Neural cell (in vitro differentiated cells): ENCODE data around the gene LNPEP. TPM values are rescaled to one million over a fixed set of nuclear protein-coding genes. Genes with fewer than 3 reads are reported as not detected.

ENCODE experiments used
- H2AFZ ChIP-seq: fragments of 200-600, 300-800 bp; sonication (generic), shearing (Covaris generic); 2 replicates; pipeline ENCODE4 v1.6.0; 2014; ENCODE audit warnings: low read depth, mild to moderate bottlenecking, antibody characterized with exemption, low read length, moderate library complexity
- H3F3A ChIP-seq: fragments of 200-600 bp; shearing (Covaris generic); 2 replicates; pipeline ENCODE4 v1.6.1; 2016; ENCODE audit warnings: mild to moderate bottlenecking, moderate library complexity, mixed read lengths, antibody characterized with exemption, low read length; ENCODE audit not compliant: insufficient read depth, poor library complexity, severe bottlenecking
- H3K27ac ChIP-seq: fragments of 200-600, 300-800 bp; sonication (generic), shearing (Covaris generic); 2 replicates; pipeline ENCODE4 v1.5.1; 2014; ENCODE audit warnings: mild to moderate bottlenecking, low read length, moderate library complexity
- H3K27me3 ChIP-seq: fragments of 300-800, 200-600 bp; sonication (generic), shearing (Covaris generic); 2 replicates; pipeline ENCODE4 v1.6.0; 2014; ENCODE audit warnings: mild to moderate bottlenecking, low read depth, low read length, moderate library complexity; ENCODE audit not compliant: insufficient read depth
- H3K36me3 ChIP-seq: fragments of 300-800, 200-600 bp; sonication (generic), shearing (Covaris generic); 2 replicates; pipeline ENCODE4 v1.5.1; 2014; ENCODE audit warnings: mild to moderate bottlenecking, antibody characterized with exemption, low read length, moderate library complexity; ENCODE audit not compliant: insufficient read depth
- H3K4me2 ChIP-seq: fragments of 300-800, 200-600 bp; sonication (generic), shearing (Covaris generic); 2 replicates; pipeline ENCODE4 v1.6.0; 2014; ENCODE audit warnings: mild to moderate bottlenecking, low read length
- H3K4me3 ChIP-seq: fragments of 300-800, 200-600 bp; sonication (generic), shearing (Covaris generic); 2 replicates; pipeline ENCODE4 v1.5.1; 2014; ENCODE audit warnings: mild to moderate bottlenecking, low read length, moderate library complexity
- H3K79me2 ChIP-seq: fragments of 200-600 bp; shearing (Covaris generic); replicated peaks from 2 replicates; pipeline ENCODE4 v1.6.0; 2014; ENCODE audit warnings: mild to moderate bottlenecking, low read length, moderate library complexity; ENCODE audit not compliant: insufficient read depth
- H3K9ac ChIP-seq: fragments of 300-800, 200-600 bp; sonication (generic), shearing (Covaris generic); 2 replicates; pipeline ENCODE4 v1.6.1; 2016; ENCODE audit warnings: mild to moderate bottlenecking, low read length, mixed read lengths
- H3K9me2 ChIP-seq: fragments of 200-600 bp; shearing (Covaris generic); 2 replicates; pipeline ENCODE4 v1.6.1; 2016; ENCODE audit warnings: mild to moderate bottlenecking, low read length, mixed read lengths; ENCODE audit not compliant: insufficient read depth
- H3K9me3 ChIP-seq: fragments of 200-600, 300-800 bp; sonication (generic), shearing (Covaris generic); 2 replicates; pipeline ENCODE4 v1.6.1; 2016; ENCODE audit warnings: mild to moderate bottlenecking, mixed run types, low read length, moderate library complexity, mixed read lengths
- H4K20me1 ChIP-seq: fragments of 200-600 bp; shearing (Covaris generic); 2 replicates; pipeline ENCODE4 v1.6.1; 2016; ENCODE audit warnings: mild to moderate bottlenecking, mixed run types; ENCODE audit not compliant: insufficient read depth
- EP300 ChIP-seq: fragments of 450-650 bp; conservative IDR thresholded peaks from 2 replicates; pipeline ENCODE4 v1.6.1; 2014; ENCODE audit warnings: antibody characterized with exemption, mild to moderate bottlenecking, moderate library complexity; ENCODE audit not compliant: poor library complexity, severe bottlenecking
- EZH2 ChIP-seq: fragments of 200-600, 300-800 bp; shearing (Covaris generic), sonication (generic); IDR thresholded peaks from 2 replicates; pipeline ENCODE4 v1.6.1; 2014; ENCODE audit warnings: antibody characterized with exemption, low read length, borderline replicate concordance, mild to moderate bottlenecking; ENCODE audit not compliant: insufficient read depth, poor library complexity, severe bottlenecking
- MXI1 ChIP-seq: fragments of 450-650 bp; conservative IDR thresholded peaks from 2 replicates; pipeline ENCODE4 v1.6.1; 2014; ENCODE audit warnings: antibody characterized with exemption, mild to moderate bottlenecking; ENCODE audit not compliant: poor library complexity, severe bottlenecking
- POLR2AphosphoS5 ChIP-seq: IDR thresholded peaks from 2 replicates; pipeline ENCODE4 v1.6.1; 2012
- RAD21 ChIP-seq: fragments of 450-650 bp; conservative IDR thresholded peaks from 2 replicates; pipeline ENCODE4 v1.6.1; 2014; ENCODE audit warnings: antibody characterized with exemption, mild to moderate bottlenecking, moderate library complexity
- SMC3 ChIP-seq: fragments of 450-650 bp; conservative IDR thresholded peaks from 2 replicates; pipeline ENCODE4 v1.6.1; 2014; ENCODE audit warnings: antibody characterized with exemption, mild to moderate bottlenecking, moderate library complexity; ENCODE audit not compliant: poor library complexity
- TAF1 ChIP-seq: IDR thresholded peaks from 2 replicates; pipeline ENCODE4 v1.6.1; 2012; ENCODE audit warnings: low read depth
- polyA plus RNA-seq: library from polyadenylated mRNA; depleted of rRNA; stranded (reverse); fragments of >200 nt; gene quantifications from 2 replicates; pipeline ENCODE4 v1.2.3, GENCODE V29; 2014
- TF ChIP-seq, protein P1 (sequence below): IDR thresholded peaks from 2 replicates; pipeline ENCODE4 v1.6.1; 2012; ENCODE audit warnings: borderline replicate concordance
- TF ChIP-seq, protein P2 (sequence below): fragments of 450-650 bp; IDR thresholded peaks from 2 replicates; pipeline ENCODE4 v1.5.1; 2014; ENCODE audit warnings: antibody characterized with exemption, mild to moderate bottlenecking, moderate library complexity; ENCODE audit not compliant: poor library complexity, severe bottlenecking

Gene LNPEP
- polyA plus RNA-seq, 1 donor from 2014 or later = 25.6 TPM

DNA sequence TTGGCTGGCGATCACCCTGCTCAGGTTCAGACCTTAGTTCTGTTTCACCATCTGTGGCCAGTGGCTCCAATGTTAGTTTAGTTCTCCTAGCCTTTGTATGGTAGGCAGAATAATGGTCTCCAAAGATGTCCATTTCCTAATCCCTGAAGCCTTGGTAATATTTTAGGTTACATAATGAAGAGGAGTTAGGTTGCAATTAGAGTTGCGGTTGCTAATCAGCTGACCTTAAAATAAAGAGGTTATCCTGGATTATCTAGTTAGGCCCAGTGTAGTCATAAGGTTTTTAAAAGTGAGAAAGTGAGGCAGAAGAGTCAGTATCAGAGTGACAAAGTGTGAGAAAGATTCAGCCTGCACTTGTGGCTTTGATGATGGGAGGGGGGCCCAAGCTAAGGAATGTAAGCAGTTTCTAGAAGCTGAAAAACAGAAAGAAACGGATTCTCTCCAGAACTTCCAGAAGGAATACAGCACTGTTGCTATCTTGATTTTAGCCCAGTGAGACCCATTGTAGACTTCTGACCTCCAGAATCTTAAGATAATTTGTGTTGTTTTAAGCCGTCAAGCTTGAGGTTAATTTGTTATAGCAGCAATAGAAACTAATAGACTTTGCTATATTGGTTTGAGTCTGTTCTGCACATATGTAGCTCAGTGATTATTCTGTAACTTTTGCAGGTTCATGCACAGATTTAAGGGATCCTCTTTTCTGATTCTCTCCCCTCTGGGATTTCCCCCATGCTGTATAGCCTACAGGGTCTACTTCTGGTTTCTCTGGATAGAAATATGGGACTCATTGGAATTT lies 21.6 kb downstream of the LNPEP start:
- Histone ChIP-seq H3K36me3 (no peaks in the 10 kb centered on the region), H2AFZ (no peak overlapping the region), H3K4me2 (no peak overlapping the region), H3K79me2 (peaks cover 8% of the 10 kb centered on the region), H3K27me3 (no peaks in the 10 kb centered on the region), H4K20me1 (no peaks in the 10 kb centered on the region), H3K27ac (no peak overlapping the region), H3K9me2 (no peaks in the 10 kb centered on the region), H3K9ac (no peak overlapping the region), H3K9me3 (no peaks in the 10 kb centered on the region), H3F3A (no peaks in the 10 kb centered on the region), H3K4me3 (no peak overlapping the region)
- TF ChIP-seq, protein P1, sequence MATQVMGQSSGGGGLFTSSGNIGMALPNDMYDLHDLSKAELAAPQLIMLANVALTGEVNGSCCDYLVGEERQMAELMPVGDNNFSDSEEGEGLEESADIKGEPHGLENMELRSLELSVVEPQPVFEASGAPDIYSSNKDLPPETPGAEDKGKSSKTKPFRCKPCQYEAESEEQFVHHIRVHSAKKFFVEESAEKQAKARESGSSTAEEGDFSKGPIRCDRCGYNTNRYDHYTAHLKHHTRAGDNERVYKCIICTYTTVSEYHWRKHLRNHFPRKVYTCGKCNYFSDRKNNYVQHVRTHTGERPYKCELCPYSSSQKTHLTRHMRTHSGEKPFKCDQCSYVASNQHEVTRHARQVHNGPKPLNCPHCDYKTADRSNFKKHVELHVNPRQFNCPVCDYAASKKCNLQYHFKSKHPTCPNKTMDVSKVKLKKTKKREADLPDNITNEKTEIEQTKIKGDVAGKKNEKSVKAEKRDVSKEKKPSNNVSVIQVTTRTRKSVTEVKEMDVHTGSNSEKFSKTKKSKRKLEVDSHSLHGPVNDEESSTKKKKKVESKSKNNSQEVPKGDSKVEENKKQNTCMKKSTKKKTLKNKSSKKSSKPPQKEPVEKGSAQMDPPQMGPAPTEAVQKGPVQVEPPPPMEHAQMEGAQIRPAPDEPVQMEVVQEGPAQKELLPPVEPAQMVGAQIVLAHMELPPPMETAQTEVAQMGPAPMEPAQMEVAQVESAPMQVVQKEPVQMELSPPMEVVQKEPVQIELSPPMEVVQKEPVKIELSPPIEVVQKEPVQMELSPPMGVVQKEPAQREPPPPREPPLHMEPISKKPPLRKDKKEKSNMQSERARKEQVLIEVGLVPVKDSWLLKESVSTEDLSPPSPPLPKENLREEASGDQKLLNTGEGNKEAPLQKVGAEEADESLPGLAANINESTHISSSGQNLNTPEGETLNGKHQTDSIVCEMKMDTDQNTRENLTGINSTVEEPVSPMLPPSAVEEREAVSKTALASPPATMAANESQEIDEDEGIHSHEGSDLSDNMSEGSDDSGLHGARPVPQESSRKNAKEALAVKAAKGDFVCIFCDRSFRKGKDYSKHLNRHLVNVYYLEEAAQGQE = no peak

DNA sequence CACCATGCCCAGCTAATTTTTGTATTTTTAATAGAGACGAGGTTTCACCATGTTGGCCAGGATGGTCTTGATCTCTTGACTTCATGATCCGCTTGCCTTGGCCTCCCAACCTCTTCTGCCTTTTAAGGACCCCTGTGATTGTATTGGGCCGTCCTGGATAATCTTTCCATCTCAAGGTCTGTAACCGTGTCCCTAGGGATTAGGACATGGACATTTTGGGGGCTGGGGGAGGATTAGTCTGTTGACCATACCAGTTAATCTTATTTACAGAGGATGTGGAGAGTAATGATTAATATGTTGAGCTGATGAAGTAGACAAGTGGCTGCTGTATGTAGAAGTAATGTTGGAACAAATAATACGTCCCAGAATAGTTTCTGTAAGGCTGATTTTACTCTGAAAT lies 23.1 kb downstream of the LNPEP start:
- no peaks in the 10 kb centered on the region for H4K20me1 ChIP-seq
- H3K27ac ChIP-seq = no peak overlapping the region
- TF ChIP-seq EZH2 = no peak
- TF ChIP-seq SMC3 = no peak
- no peak for TF ChIP-seq TAF1
- TF ChIP-seq, protein P1 = no peak
- TF ChIP-seq RAD21 = no peak
- TF ChIP-seq POLR2AphosphoS5 = no peak
- no peak for TF ChIP-seq EP300
- TF ChIP-seq, protein P2, sequence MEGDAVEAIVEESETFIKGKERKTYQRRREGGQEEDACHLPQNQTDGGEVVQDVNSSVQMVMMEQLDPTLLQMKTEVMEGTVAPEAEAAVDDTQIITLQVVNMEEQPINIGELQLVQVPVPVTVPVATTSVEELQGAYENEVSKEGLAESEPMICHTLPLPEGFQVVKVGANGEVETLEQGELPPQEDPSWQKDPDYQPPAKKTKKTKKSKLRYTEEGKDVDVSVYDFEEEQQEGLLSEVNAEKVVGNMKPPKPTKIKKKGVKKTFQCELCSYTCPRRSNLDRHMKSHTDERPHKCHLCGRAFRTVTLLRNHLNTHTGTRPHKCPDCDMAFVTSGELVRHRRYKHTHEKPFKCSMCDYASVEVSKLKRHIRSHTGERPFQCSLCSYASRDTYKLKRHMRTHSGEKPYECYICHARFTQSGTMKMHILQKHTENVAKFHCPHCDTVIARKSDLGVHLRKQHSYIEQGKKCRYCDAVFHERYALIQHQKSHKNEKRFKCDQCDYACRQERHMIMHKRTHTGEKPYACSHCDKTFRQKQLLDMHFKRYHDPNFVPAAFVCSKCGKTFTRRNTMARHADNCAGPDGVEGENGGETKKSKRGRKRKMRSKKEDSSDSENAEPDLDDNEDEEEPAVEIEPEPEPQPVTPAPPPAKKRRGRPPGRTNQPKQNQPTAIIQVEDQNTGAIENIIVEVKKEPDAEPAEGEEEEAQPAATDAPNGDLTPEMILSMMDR = no peak
- TF ChIP-seq MXI1 = no peak
- H3K79me2 ChIP-seq = peaks cover 8% of the 10 kb centered on the region
- no peak overlapping the region for H2AFZ ChIP-seq
- no peaks in the 10 kb centered on the region for H3K36me3 ChIP-seq
- no peaks in the 10 kb centered on the region for H3K27me3 ChIP-seq
- H3K4me2 ChIP-seq = no peak overlapping the region
- H3K9me2 ChIP-seq = no peaks in the 10 kb centered on the region
- H3K9ac ChIP-seq = no peak overlapping the region
- H3K9me3 ChIP-seq = no peaks in the 10 kb centered on the region
- no peaks in the 10 kb centered on the region for H3F3A ChIP-seq
- no peak overlapping the region for H3K4me3 ChIP-seq
